Stimulated activated CD8-positive, alpha-beta memory T cell treated with anti-CD3 and anti-CD28 coated beads, Interleukin-7, amount 100 ng/mL, for 1 hour (primary cell): ENCODE data around the gene ST6GALNAC1.
"Not testable (repeated sequence)": the region's sequence is repeated elsewhere in the genome, so short reads cannot be mapped to it uniquely, and the experiment has no call there.

ENCODE experiments used
- DNase-seq, 2 donors: peaks; one replicate each; pipeline ENCODE4 v3.0.0-alpha.2; 2020; ENCODE audit warnings: low read depth in 2 of 2

The ST6GALNAC1 gene

DNA sequence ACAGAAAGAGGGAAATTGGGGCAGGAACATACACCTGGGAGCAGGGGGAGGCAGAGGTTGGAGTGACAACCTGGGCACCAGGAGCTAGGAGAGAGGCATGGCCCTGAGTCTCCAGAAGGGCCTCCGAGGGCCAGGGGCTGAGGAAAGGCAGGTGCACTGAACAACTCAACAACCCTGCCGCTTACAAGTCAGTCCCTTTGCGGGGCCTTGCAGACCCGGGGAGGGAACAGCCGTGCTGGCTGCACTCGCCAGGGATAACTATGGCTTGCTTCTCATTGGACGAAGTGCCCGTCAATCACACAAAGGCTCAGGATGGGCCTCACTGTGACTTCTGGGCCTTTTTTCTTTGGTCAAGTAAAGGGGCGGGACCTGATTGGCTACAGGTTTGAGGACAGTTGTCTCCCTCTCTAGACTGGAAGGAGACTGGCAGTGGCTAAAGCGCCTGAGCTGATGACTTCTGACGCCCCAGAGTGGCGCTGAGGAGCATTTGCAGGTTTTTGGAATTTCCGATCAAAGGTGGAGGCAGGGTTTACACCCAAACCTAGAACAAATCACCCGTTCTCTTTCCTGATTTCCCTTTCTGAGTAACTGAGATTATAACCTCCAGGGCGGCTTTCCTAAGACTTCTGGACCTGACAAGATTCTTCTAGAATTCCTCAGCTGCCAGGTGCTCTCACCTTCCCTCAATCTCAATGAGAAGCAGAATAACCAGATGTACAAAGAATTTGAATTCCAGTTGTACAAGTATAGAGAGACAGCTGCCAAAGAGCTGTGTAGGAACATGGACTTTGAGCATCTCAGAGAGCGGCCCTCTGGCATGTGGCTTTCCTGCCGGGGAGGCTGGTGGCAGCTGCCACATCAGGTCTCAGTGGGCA lies 30.3 kb downstream of the ST6GALNAC1 start:
- DNase-seq: no peak

DNA sequence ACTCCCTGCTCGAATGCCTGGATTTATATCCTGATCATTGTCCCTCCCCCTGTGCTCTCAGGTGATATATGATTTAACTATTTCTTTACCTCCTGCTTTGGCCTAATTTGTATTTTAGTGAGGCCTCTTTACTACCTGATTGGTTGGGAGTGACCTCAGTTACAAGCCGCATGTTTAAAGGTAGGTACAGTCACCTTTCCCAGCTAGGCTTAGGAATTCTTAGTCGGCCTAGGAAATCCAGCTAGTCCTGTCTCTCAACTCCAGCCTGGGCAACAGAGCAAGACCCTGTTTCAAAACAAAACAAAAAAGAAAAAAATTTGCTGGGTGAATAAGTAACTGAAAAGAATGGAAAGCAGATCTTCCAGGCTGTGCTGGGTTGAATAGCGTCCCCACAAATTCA lies 31.1 kb downstream of the ST6GALNAC1 start:
- DNase-seq: no peak

DNA sequence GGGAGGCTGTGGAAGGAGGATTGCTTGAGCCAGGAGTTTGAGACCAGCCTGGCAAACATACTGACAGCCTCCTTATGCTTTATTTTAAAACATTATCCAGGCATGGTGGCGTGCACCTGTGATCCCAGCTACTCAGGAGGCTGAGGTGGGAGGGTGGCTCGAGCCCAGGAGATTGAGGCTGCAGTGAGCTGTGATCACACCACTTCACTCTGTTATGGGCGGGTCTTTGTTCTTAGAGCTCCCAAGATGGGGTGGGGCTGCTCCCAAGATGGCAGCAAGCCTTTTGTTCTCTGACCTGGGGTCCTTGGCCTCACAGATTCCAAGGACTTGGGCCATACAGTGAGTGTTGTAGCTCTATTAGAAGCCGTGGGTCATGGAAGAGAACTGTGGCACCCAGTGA lies 31.8 kb downstream of the ST6GALNAC1 start:
- no peak for DNase-seq

DNA sequence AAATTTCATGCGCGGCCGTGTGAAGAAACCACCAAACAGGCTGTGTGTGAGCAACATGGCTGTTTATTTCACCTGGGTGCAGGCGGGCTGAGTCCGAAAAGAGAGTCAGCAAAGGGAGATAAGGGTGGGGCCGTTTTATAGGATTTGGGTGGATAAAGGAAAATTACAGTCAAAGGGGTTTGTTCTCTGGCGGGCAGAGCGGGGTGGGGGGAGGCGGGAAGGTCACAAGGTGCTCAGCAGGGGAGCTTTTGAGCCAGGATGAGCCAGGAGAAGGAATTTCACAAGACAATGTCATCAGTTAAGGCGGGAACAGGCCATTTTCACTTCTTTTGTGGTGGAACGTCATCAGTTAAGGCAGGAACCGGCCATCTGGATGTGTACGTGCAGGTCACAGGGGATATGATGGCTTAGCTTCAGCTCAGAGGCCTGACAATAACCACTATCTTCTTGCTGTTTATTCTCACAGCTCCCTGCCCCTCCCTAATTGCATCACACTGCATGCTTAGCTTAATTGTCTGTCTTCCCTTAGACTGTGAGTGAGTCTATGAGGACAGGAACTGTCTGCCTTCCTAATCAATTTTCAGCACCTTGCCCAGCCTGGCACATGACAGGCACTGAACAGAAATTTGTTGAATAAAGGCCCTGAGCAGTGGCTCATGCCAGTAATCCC lies 32.3 kb downstream of the ST6GALNAC1 start:
- DNase-seq: not testable (repeated sequence)

DNA sequence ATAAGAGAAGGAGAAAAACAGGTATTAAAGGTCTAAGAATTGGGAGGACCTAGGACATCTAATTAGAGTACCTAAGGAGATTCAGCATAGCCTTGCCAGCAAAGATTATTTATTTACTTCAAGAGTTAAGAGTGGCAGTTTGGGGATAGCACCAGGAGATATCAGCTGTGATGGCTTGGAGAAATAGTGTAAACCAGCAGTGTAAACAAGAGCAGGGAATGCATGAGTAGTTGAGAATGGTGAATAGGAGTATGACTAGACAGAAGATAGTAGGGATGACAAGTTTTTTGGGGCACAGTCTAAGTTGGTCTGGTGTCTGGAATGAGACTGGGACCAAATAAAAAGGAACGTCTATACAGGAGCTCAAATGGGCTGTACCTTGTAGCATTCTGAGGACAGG lies 36.9 kb downstream of the ST6GALNAC1 start:
- not testable (repeated sequence) for DNase-seq

DNA sequence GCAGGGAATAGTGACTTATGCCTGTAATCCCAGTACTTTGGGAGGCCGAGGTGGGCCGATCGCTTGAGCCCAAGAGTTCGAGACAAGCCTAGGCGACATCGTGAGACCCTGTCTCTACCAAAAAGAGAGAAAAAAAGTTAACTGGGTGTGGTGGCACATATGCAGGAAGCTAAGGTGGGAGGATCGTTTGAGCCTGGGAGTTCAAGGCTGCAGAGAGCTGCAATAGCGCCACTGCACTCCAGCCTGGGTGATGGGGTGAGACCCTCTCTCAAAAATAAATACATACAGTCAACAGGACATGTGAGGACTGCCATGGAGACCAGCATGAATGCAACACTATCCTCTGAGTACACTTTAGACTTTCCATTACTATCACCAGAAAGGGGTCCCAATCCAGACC lies 42.5 kb downstream of the ST6GALNAC1 start:
- DNase-seq: no peak

DNA sequence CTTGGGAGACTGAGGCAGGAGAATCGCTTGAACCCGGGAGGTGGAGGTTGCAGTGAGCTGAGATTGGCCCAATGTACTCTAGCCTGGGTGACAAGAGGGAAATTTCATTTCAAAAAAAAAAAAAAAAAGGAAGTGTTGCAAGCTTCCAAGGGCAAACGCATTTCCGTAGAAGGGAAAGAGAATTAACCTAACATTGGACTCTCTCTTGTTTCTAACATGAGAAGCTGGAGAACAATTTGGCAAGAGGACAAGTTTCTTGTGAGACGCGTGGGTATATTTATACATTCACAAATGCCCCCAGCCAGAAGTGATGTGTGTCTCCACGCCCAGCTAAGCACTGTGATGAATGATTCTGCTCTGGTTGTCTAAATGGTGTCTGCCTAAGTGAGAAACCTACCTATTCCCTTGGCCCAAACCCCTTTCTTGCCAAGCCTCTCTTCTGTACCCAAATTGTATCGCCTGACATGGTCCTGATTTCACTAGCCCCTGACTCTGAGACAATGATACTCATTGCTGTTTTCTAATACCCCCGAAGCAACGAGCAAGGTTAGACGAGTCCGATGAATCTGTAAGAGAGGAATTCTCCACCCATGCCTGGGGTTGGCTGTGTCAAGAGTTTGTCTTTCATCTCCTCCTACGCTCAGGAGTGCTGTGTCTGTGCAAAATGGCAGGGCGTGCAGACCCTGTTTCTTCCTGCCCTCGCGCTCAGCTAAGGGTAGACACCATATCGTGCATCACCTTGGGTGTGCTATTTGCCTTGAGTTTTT lies 43.7 kb downstream of the ST6GALNAC1 start:
- no peak for DNase-seq

DNA sequence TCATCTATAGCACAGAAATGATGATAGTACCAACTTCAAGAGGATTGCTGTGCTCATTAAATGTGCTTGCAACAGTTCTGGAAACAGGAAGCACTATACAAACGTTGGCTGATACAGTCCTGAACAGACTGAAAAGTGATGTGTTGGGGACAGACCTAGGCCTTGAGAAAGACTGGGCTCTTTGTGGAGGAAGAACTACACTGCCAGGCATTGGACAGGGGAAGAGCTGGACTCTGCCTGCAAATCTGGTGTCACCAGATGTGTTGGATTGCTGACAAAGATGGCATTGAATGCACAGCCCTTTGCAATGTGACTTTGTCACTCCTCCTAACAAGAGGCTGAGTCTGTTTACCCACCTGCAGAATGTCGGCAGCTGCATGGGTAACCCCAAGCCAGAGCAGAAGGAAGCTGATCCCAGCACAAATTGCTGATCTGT lies 45.5 kb downstream of the ST6GALNAC1 start:
- no peak for DNase-seq

DNA sequence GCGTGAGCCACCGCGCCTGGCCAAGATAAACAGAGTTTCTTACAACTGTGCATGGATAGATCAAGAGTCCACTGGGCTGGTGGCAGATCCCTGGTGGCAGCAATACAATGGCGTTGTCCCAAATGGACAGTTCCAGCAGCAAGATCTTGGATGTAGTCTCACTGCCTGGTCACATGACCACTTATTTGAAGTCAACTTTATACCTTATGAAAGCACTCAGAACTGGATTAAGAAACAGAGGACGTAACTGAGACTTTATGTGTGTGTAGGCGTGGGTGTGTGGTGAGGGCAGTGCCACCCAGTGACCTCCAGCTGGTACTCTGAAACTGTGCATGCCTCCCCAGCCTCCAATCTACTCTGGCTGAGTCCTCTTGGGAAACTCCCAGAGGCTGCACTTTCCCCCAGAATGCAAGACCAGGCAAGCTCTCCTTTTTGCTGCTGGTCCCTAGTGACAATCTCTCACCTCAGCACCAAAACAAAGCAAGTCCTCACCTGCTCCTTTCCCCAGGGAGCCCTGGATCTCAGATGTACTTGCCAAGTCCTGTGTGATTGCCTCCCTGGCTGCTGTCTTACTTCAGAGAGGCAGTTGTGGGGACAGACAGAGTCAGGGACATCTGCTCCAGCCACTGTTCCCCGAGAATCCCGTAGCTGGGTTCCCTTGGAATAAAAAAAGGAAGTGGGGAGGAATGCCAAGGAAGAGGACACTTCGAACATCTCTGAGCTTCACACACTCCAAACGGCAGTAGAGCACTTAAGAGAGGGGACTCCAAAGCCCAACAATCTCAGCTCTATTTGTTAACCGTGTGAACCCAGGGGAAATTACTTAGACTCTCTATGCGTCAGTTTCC lies 46.2 kb downstream of the ST6GALNAC1 start:
- no peak for DNase-seq

DNA sequence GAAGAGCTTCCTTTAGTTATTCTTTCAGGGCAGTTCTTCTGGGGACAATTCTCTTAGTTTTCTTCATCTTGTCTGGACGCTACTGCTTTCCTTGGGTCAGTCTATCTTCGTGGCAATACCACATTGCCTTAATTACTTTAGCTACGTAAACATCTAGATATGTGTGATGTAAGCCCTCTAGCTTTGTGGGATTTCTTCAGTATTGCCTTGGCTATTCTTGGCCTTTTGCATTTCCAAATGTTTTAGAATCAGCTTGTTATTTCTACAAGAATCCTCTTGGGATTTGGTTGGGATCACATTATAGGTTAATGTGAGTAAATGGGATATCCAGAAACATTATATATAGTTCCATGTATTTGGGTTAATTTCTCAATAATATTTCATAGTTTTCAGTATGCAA lies 48.9 kb downstream of the ST6GALNAC1 start:
- DNase-seq: no peak

DNA sequence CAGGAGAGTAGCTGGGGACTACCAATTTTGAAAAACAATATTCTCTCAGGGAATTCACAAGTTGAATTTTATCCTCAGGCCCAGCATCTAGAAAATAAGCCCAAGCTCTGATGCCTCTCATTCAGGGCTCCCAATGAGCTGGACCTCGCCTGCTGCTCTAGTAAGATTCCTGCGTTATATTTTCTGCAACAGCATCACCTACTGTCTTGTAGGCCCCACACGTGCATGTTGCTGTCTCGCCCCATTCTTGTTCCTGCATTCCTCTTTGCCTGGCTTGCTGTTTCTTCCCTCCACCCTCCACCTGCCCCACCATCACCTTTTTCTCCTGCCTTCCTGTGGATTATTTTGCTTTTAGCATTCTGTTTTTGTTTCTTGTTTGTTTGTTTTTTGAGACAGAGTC lies 49.6 kb downstream of the ST6GALNAC1 start:
- DNase-seq: no peak

DNA sequence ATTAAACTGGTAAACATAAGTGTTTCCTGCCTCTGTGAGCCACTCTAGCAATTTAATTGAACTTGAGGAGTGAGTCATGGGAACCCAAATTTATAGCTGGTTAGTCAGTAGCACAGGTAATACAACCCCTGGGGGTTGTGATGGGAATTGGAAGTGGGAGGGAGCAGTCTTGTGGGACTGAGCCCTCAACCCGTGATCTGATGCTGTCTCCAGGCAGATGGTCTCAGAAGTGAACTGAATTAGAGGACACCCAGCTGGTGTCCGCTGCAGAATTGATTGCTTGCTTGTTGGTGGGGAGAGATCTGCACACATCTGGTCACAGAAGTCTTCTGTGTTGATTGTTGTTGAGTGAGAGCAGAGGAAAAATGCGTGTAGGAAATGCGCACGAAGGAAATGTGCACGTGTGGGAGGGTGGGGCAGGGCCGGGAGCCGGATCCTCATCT lies 50.2 kb downstream of the ST6GALNAC1 start:
- no peak for DNase-seq

DNA sequence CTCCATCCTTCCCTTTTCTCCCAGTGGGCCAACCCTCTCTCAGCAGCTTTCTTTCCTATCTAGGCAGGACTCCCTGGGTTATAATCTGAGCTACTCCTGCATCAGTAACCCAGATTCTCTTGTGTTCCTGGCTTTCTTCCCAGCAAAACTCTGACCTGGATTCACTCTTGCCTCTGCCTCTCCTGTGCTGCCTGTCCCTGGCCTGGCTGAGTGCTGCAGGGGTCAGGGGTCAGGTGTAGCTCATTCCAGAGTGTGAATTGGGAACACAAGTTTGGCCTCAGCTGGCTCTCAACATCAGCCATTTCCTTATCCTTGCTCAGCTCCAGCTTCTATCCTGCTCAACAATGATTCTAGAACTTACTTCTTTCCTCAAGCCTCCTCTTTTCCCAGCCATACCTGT lies 55.4 kb downstream of the ST6GALNAC1 start:
- no peak for DNase-seq

DNA sequence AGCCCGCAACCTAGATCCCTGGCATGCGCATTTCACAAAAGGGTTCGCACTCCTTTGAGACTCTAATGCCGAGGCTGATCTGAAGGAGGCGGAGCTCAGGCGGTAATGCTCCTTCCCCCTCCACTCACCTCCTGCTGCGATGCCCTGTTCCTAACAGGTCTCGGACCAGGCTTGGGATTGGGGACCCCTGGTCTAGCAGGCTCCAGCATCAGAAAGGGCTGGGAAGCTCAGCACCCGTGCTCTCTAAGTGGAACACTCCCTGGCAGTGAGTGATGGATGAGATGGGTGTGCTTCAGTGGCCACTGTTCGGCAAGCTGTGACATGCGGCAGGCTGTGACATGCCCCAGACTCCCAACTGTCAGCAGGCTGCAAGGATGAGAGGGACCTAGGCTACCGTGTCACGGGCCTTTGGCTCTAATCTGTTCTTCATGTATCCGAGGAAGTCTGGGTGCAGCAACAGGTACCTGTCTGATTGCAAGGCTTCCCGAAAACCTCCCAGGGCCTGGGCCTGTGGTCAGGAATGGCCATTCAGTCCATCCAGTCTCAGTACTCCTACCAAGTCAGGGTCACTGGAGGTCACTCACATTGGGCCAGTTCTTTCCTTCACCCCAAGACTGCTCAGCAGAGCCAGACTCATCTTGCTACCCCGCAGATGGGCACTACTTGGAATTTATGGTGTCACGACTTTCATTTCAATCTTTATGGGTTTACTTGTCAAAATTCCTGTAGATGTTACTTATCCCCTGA lies 56.6 kb downstream of the ST6GALNAC1 start:
- no peak for DNase-seq

DNA sequence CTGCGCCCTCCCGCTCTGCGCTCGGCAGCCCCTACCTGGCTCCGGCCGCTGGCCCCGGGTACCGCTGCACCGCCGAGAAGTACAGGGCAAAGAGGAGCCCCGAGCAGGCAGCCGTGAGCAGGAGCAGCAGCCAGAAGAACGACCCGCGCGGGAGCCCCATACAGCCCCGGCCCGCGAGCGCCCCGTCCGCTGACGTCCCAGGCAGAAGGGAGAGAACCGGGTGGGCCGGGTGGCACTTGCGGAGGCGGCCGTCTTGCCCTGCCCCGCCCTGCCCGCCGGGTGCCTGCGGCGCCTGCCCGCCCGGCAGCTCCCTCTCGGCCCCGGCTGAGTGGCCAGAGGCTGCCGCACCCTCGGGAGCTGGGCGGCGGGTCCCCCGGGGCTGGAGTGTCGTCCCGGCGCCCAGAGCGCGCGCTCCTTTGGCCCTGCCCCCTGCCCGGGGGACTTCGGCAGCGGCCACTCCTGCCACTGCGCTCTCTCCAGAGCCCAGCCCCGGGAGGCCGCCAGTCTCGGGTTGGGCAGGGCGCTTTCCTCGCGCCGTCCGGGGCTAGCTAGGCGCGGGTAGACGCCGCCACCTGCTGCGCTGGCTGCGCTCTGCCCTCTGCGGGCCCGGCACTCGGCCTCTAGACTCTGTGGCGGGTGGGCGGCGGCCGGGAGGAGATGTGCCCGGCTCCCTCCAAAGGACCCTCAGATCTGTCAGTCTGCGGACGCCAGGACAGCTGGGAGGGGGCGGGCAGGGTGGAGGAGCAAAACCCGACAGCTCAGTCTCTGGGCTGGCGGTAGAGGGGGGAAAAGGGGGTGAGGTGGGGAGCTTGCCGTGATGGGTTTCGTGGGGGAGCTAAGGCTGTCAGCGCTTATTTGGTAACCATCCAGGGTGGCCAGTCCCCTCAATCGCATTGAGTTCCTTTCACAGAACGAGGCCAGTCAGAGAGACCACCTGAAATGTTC lies 57.6 kb downstream of the ST6GALNAC1 start, which contains the start of gene ST6GALNAC2:
ST6GALNAC2 (minus strand) TSS at position 212 of the 945 bp plus-strand sequence; CDS start at position 160, 52 bp downstream.
- peak in 1 of 2 donors; percentile 4 for DNase-seq

DNA sequence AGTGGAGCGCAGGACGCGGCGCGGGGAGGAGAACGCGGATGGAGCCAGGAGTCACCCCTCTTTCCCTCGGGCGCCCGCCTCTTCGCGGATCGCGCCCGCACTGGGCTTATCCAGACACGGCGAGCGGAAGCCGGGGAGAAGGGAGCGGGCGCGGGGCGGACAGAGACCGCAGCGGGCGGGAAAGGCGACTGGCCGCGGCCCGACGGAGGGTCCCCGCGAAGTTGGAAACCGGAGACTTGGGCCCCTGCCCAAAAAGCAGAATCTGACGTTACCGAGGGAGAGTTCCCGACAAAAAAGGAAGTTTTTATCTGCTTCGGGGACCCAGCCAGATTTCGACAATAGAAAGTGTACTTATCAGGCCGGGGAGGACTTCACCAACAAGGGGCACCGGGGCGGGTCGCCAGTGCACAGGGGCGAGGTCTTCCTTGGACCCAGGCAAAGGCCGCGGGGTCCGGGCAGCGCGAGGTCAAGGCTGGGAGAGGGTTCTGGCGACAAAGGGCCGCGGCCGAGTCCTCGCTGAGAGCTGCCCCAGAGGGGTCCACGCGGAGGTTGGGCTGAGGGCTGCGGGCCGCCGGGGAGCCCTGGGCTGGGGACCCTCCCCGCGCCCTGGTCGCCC lies 58.4 kb downstream of the ST6GALNAC1 start:
- DNase-seq: no peak

DNA sequence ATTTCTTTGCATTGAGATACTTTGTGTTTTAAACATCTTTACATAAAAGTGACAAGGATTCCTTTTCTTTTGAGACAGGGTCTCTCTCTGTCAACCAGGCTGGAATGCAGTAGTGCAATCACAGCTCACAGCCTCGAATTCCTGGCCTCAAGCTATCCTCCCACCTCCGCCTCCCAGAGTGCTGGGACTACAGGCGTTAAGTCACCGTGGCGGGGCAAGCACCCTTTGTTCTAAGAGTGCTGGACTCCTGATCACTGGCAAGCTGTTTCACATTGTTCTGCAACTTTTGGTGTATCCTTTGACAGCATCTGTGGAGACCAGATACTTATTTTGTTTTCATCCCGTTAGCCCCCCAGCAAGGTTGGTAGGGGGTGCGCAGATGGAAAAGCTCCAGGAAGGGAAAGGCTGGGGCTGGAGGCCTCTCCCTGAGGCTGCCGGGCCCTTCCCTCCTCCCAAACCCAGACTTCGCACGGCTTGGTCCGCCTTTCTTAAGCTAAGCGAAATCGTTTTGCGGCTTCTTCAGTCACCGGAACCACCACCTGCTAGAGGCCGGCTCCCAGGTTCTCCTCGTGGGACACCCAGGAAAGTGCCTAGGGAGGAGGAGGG lies 59.0 kb downstream of the ST6GALNAC1 start:
- no peak for DNase-seq

DNA sequence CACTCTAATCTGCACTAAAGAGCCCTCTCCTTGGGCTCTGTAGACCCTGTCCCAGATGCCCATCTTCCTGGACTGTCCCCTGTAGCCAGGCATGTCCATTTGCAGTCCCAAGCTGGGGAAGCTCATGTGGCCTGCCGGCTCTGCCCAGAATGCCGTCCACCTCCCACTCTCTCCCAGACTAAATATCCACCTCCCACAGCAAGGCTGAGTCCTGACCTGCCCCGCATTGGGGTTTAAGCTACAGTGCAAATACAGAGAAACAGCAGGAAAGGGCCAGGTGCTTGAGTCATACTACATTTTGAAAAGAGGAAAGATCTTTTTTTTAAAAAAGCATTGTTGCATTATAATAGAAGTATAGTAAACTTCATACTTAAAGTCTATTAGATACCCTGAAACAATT lies 60.9 kb downstream of the ST6GALNAC1 start:
- no peak for DNase-seq
